Measurements from ENCODE around the gene WDR83. TPM values are rescaled to one million over a fixed set of nuclear protein-coding genes. Genes with fewer than 3 reads are reported as not detected.

WDR83 gene
- total and polyA plus RNA-seq, 2 experiments from 2014 or later: 9.4 to 13.1 TPM

GRCh38 chr19:12681074-12681987 is 14.7 kb downstream of the WDR83 start, which contains the start of gene DHPS:
DHPS (minus strand) TSS chr19:12681880; CDS start chr19:12681766, 114 bp downstream.
- H4K20me1 ChIP-seq (ENCODE audit: insufficient read depth): no peaks in the 10 kb centered on the region
- H2AFZ ChIP-seq: peak within 1 kb of the TSS; percentile 89
- DNase-seq: peak; percentile 99
- no peaks in the 10 kb centered on the region for H3K9me2 ChIP-seq (ENCODE audit: insufficient read depth)
- peaks cover 5% of the 10 kb centered on the region; the same call in 1 of the 2 replicates for H3F3A ChIP-seq (ENCODE audit: insufficient read depth)
- peak within 1 kb of the TSS; percentile 79 for H3K4me2 ChIP-seq (ENCODE audit: unreplicated experiment)
- H3K36me3 ChIP-seq (ENCODE audit: low read depth): peaks cover 15% of the 10 kb centered on the region; the same call in 1 of the 2 replicates
- no peaks in the 10 kb centered on the region for H3K4me1 ChIP-seq (ENCODE audit: insufficient read depth)
- H3K4me3 ChIP-seq: peak within 1 kb of the TSS; percentile 84
- H3K27me3 ChIP-seq (replicated peaks; ENCODE audit: insufficient read depth): no peaks in the 10 kb centered on the region
- TF ChIP-seq EZH2phosphoT487 (IDR thresholded peaks at IDR 0.05; ENCODE audit: insufficient read depth, low read depth) (no peak), EZH2 (IDR thresholded peaks at IDR 0.05; ENCODE audit: insufficient read depth, poor library complexity, severe bottlenecking) (no peak)
- in situ Hi-C loops (cut with MboI): no loop called here
- no peaks in the 10 kb centered on the region for H3K9me3 ChIP-seq (ENCODE audit: low read depth)
- H3K27ac ChIP-seq: peak within 1 kb of the TSS; percentile 92
- 0 to 1% methylated on average over 62 to 68 of the region's 68 CpGs for WGBS, 2 experiments (ENCODE audit: low coverage in 1 of 2, low lambda C conversion rate in 2 of 2, missing lambda C conversion rate in 2 of 2)
- H3K79me2 ChIP-seq (ENCODE audit: insufficient read depth): peaks cover 16% of the 10 kb centered on the region
- peak within 1 kb of the TSS; percentile 93 for H3K9ac ChIP-seq

- H4K20me1 ChIP-seq (ENCODE audit: insufficient read depth): no peaks in the 10 kb centered on the region
- H3K79me2 ChIP-seq (ENCODE audit: insufficient read depth): no peaks in the 10 kb centered on the region
- in situ Hi-C loops (cut with MboI): no loop called here
- H2AFZ ChIP-seq: no peak overlapping the region
- TF ChIP-seq EZH2phosphoT487 (IDR thresholded peaks at IDR 0.05; ENCODE audit: insufficient read depth, low read depth) (no peak), EZH2 (IDR thresholded peaks at IDR 0.05; ENCODE audit: insufficient read depth, poor library complexity, severe bottlenecking) (no peak)
- no peaks in the 10 kb centered on the region for H3K4me1 ChIP-seq (ENCODE audit: insufficient read depth)
- no peaks in the 10 kb centered on the region for H3K27me3 ChIP-seq (replicated peaks; ENCODE audit: insufficient read depth)
- no peaks in the 10 kb centered on the region for H3K36me3 ChIP-seq (ENCODE audit: low read depth)
- peaks cover 3% of the 10 kb centered on the region; the same call in 1 of the 2 replicates for H3F3A ChIP-seq (ENCODE audit: insufficient read depth)
- H3K9ac ChIP-seq: no peak overlapping the region
- H3K4me3 ChIP-seq: no peak overlapping the region
- no peak overlapping the region for H3K4me2 ChIP-seq (ENCODE audit: unreplicated experiment)
- no peaks in the 10 kb centered on the region for H3K9me2 ChIP-seq (ENCODE audit: insufficient read depth)
- H3K9me3 ChIP-seq (ENCODE audit: low read depth): no peaks in the 10 kb centered on the region
- 94% methylated on average over 3 of the region's 3 CpGs for WGBS, 2 experiments (ENCODE audit: low coverage in 1 of 2, low lambda C conversion rate in 2 of 2, missing lambda C conversion rate in 2 of 2)
- no peak for DNase-seq
- H3K27ac ChIP-seq: no peak overlapping the region
Observed at GRCh38 chr19:12685831-12686230, 19.2 kb downstream of the WDR83 start.

GRCh38 chr19:12687496-12688196 is 21.0 kb downstream of the WDR83 start, which contains the start of gene GNG14:
GNG14 (plus strand) TSS chr19:12687998; CDS start chr19:12688049, 51 bp downstream.
- H3K79me2 ChIP-seq (ENCODE audit: insufficient read depth): no peaks in the 10 kb centered on the region
- no peaks in the 10 kb centered on the region for H3K27me3 ChIP-seq (replicated peaks; ENCODE audit: insufficient read depth)
- H3K4me2 ChIP-seq (ENCODE audit: unreplicated experiment): no peak within 1 kb of the TSS
- in situ Hi-C loops (cut with MboI): no loop called here
- no peaks in the 10 kb centered on the region for H3K36me3 ChIP-seq (ENCODE audit: low read depth)
- TF ChIP-seq EZH2phosphoT487 (IDR thresholded peaks at IDR 0.05; ENCODE audit: insufficient read depth, low read depth): no peak
- no peak for TF ChIP-seq EZH2 (IDR thresholded peaks at IDR 0.05; ENCODE audit: insufficient read depth, poor library complexity, severe bottlenecking)
- H3F3A ChIP-seq (ENCODE audit: insufficient read depth): no peaks in the 10 kb centered on the region
- no peaks in the 10 kb centered on the region for H3K9me2 ChIP-seq (ENCODE audit: insufficient read depth)
- WGBS, 2 experiments (ENCODE audit: low coverage in 1 of 2, low lambda C conversion rate in 2 of 2, missing lambda C conversion rate in 2 of 2): 77 to 81% methylated on average over 9 of the region's 9 CpGs
- H3K9ac ChIP-seq: no peak within 1 kb of the TSS
- no peaks in the 10 kb centered on the region for H4K20me1 ChIP-seq (ENCODE audit: insufficient read depth)
- H3K4me3 ChIP-seq: no peak within 1 kb of the TSS
- no peak within 1 kb of the TSS for H3K27ac ChIP-seq
- no peaks in the 10 kb centered on the region for H3K9me3 ChIP-seq (ENCODE audit: low read depth)
- H2AFZ ChIP-seq: no peak within 1 kb of the TSS
- no peaks in the 10 kb centered on the region for H3K4me1 ChIP-seq (ENCODE audit: insufficient read depth)
- DNase-seq: no peak

- WGBS, 2 experiments (ENCODE audit: low coverage in 1 of 2, low lambda C conversion rate in 2 of 2, missing lambda C conversion rate in 2 of 2): 94 to 98% methylated on average over 10 to 12 of the region's 12 CpGs
- Histone ChIP-seq H3K27me3 (replicated peaks; ENCODE audit: insufficient read depth) (no peaks in the 10 kb centered on the region), H4K20me1 (ENCODE audit: insufficient read depth) (no peaks in the 10 kb centered on the region), H3K4me1 (ENCODE audit: insufficient read depth) (no peaks in the 10 kb centered on the region), H3K4me2 (ENCODE audit: unreplicated experiment) (no peak overlapping the region), H3K27ac (no peak overlapping the region), H3K9ac (no peak overlapping the region), H3K9me2 (ENCODE audit: insufficient read depth) (no peaks in the 10 kb centered on the region), H3K9me3 (ENCODE audit: low read depth) (no peaks in the 10 kb centered on the region), H3K36me3 (ENCODE audit: low read depth) (no peaks in the 10 kb centered on the region), H3F3A (ENCODE audit: insufficient read depth) (no peaks in the 10 kb centered on the region), H3K79me2 (ENCODE audit: insufficient read depth) (no peaks in the 10 kb centered on the region), H2AFZ (no peak overlapping the region), H3K4me3 (no peak overlapping the region)
- TF ChIP-seq EZH2phosphoT487 (IDR thresholded peaks at IDR 0.05; ENCODE audit: insufficient read depth, low read depth): no peak
- DNase-seq: no peak
- in situ Hi-C loops (cut with MboI): no loop called here
Observed at GRCh38 chr19:12689012-12689411, 22.4 kb downstream of the WDR83 start.
